ENCODE data around the gene ENTR1. TPM values are rescaled to one million over a fixed set of nuclear protein-coding genes. Genes with fewer than 3 reads are reported as not detected.

Gene ENTR1
- total RNA-seq, 4 donors from 2014 or later, result 23.3 to 42.0 (median 33.2) TPM

DNA sequence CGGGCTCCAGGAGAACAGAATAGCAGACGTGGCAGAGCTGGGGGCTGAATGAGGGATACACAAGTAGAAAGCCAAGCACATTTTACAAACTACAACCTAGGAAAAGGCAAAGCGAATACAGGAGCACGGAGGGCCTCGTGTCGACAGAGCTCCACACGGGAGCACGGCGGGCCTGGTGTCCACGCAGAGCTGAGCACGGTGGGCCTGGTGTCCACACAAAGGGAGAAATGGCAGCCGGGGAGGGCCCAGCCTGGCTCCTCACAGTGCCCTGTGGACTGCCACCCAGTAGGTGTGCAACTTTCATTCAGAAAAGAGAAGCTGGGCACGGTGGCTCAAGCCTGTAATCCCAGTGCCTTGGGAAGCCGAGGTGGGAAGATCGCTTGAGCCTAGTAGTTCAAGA lies 32.7 kb upstream of the ENTR1 start:
- TF ChIP-seq, protein P1, sequence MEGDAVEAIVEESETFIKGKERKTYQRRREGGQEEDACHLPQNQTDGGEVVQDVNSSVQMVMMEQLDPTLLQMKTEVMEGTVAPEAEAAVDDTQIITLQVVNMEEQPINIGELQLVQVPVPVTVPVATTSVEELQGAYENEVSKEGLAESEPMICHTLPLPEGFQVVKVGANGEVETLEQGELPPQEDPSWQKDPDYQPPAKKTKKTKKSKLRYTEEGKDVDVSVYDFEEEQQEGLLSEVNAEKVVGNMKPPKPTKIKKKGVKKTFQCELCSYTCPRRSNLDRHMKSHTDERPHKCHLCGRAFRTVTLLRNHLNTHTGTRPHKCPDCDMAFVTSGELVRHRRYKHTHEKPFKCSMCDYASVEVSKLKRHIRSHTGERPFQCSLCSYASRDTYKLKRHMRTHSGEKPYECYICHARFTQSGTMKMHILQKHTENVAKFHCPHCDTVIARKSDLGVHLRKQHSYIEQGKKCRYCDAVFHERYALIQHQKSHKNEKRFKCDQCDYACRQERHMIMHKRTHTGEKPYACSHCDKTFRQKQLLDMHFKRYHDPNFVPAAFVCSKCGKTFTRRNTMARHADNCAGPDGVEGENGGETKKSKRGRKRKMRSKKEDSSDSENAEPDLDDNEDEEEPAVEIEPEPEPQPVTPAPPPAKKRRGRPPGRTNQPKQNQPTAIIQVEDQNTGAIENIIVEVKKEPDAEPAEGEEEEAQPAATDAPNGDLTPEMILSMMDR (IDR thresholded peaks at IDR 0.05; ENCODE audit: low read depth), result no peak

- TF ChIP-seq, protein P1 (IDR thresholded peaks at IDR 0.05; ENCODE audit: low read depth), result no peak
Observed at GRCh38 chr9:136442265-136442664, 31.9 kb upstream of the ENTR1 start.

DNA sequence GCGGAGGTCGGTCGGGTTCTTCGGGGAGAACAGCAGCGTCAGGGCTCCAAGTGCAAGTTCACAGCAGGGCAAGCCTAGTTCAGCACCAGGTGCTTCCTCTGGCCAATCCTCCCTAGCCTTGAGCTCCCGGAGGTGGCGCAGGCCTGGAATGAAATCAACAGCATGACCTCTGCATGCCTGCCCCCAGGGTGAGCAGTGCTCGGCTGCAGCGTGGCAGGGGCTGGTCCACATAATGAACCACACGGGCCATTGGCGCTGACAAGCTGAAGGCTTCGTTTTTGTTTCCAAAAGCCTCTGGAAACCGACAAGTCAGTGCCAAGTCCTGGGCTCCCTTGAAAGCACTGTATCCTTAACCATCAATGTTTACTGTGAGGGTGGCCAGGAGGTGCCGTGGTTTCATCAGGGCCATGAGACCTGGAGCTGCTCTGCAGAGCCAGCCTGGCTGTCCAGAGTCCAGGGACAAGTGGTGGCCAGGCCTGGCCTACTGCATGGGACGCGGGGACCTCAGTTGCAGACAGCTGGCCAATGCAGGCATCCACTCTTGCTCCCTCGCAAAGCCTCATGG lies 31.3 kb upstream of the ENTR1 start:
- TF ChIP-seq, protein P1 (IDR thresholded peaks at IDR 0.05; ENCODE audit: low read depth), result no peak

DNA sequence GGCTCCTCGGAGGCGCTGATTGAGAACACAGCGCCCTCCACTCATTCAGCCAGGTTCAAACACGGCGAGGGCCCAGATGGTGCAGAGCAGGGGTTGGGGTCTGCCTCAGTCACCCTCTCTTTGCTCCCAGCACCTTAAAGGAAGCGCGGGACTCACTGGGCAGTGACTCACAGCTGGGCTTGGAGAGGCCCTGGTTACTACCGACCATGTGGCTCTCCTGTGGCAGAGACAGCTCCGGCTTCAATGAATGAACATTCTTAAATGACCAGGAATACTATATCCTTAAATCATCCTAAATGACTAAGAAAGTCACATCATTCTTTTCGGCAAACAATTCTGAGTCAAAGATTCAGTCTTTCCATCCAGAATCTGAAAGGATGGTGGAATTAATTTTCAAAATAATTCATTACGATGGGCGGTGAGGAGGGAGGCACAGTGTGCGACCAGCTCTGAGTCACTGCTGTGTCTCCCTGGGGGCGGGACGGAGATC lies 30.8 kb upstream of the ENTR1 start:
- TF ChIP-seq, protein P1 (IDR thresholded peaks at IDR 0.05; ENCODE audit: low read depth), result no peak

GRCh38 chr9:136439481-136440408 lies 29.3 kb upstream of the ENTR1 start, which contains the start of gene INPP5E:
Gene INPP5E (minus strand): TSS chr9:136439845. CDS start chr9:136439419, 426 bp downstream.
- TF ChIP-seq, protein P1 (IDR thresholded peaks at IDR 0.05; ENCODE audit: low read depth), result no peak

DNA sequence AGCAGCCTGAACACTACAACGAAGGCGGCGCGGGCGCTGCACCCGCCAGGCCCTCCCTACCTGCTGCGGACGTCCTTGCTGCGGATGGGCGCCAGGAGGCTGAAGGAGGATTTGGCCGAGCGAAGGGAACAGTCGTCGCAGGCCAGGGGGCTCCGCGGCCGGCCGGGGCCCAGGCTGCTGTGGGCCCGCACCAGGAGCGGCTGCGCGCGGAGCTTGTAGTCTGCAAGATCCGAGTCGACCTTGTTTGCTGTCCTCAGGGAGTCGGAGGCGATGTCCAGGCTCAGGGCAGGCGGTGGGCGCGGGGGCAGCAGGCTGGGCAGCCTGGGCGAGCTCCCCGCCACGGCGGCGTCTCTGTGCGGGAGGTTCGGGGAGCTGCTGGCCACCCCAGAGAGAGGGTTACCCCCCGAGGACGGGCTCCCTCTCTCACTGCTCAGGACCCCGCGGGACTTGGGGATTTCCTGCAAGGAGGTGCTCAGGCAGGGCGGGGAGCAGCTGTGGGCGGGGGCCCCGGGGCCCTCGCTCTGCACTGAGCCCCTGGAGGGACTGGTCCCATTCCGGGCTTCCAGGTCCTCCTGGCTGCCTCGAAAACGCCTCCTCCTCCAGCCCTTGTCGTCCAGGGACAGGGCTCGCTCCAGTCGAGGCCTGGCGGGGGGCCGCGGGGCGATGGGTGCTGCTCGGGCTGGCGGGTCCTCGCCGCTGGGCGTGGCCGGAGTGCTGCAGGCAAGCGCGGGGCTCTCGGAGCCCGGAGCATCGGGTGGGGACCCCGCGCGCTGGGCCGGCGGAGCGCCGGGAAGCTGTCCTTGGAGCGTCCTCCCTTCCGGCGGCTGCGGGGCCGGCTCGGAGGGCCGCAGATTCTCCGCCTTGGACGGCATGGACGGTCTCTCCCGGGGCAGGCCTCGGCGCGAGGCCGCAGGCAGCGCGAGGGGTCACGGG lies 28.4 kb upstream of the ENTR1 start:
- TF ChIP-seq, protein P1 (IDR thresholded peaks at IDR 0.05; ENCODE audit: low read depth), result no peak
